ENCODE data around the gene RAP1B. TPM values are rescaled to one million over a fixed set of nuclear protein-coding genes. Genes with fewer than 3 reads are reported as not detected.

Gene RAP1B
- total RNA-seq, 2 donors from 2014 or later: 105 to 145 TPM

DNA sequence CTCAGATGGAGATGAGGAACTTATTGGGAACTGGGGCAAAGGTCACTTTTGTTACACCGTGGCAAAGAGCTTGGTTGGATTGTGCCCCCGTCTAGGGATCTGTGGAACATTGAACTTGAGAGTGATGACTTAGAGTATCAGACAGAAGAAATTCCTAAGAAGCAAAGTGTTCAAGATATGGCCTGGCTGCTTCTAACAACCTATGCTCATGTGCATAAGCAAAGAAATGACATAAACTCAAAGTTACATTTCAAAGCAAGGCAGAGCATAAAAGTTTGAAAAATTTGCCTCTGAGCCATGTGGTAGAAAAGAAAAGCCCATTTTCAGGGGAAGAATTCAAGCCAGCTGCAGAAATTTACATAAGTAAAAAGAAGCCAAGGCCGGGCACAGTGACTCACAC lies 21.5 kb upstream of the RAP1B start:
- H3K27me3 ChIP-seq (replicated peaks; ENCODE audit: insufficient read depth): no peaks in the 10 kb centered on the region
- no peaks in the 10 kb centered on the region for H3K36me3 ChIP-seq
- no peak overlapping the region for H3K27ac ChIP-seq
- no peak overlapping the region for H3K4me3 ChIP-seq
- DNase-seq (ENCODE audit: low spot score): no peak
- no peaks in the 10 kb centered on the region for H3K4me1 ChIP-seq (replicated peaks)
- TF ChIP-seq POLR2AphosphoS5 (IDR thresholded peaks at IDR 0.05) (no peak), POLR2A (IDR thresholded peaks at IDR 0.05) (no peak)
- TF ChIP-seq, protein P1, sequence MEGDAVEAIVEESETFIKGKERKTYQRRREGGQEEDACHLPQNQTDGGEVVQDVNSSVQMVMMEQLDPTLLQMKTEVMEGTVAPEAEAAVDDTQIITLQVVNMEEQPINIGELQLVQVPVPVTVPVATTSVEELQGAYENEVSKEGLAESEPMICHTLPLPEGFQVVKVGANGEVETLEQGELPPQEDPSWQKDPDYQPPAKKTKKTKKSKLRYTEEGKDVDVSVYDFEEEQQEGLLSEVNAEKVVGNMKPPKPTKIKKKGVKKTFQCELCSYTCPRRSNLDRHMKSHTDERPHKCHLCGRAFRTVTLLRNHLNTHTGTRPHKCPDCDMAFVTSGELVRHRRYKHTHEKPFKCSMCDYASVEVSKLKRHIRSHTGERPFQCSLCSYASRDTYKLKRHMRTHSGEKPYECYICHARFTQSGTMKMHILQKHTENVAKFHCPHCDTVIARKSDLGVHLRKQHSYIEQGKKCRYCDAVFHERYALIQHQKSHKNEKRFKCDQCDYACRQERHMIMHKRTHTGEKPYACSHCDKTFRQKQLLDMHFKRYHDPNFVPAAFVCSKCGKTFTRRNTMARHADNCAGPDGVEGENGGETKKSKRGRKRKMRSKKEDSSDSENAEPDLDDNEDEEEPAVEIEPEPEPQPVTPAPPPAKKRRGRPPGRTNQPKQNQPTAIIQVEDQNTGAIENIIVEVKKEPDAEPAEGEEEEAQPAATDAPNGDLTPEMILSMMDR (IDR thresholded peaks at IDR 0.05): no peak
- intact Hi-C loops (cut with DNase I): no loop called here
- 90% methylated on average over 3 of the region's 3 CpGs for WGBS
- H3K9me3 ChIP-seq: no peaks in the 10 kb centered on the region

GRCh38 chr12:68591734-68592418 lies 18.8 kb upstream of the RAP1B start:
- no peaks in the 10 kb centered on the region for H3K27me3 ChIP-seq (replicated peaks; ENCODE audit: insufficient read depth)
- 63% methylated on average over 6 of the region's 6 CpGs for WGBS
- H3K36me3 ChIP-seq: no peaks in the 10 kb centered on the region
- H3K4me3 ChIP-seq: no peak overlapping the region
- H3K27ac ChIP-seq: no peak overlapping the region
- intact Hi-C loops (cut with DNase I): no loop called here
- no peaks in the 10 kb centered on the region for H3K4me1 ChIP-seq (replicated peaks)
- DNase-seq (ENCODE audit: low spot score): no peak
- TF ChIP-seq POLR2AphosphoS5 (IDR thresholded peaks at IDR 0.05) (no peak), POLR2A (IDR thresholded peaks at IDR 0.05) (no peak)
- TF ChIP-seq, protein P1 (IDR thresholded peaks at IDR 0.05): no peak
- no peaks in the 10 kb centered on the region for H3K9me3 ChIP-seq

- intact Hi-C loops (cut with DNase I): no loop called here
- 96% methylated on average over 4 of the region's 4 CpGs for WGBS
- no peak for DNase-seq (ENCODE audit: low spot score)
- TF ChIP-seq, protein P1 (IDR thresholded peaks at IDR 0.05): no peak
- no peak for TF ChIP-seq POLR2A (IDR thresholded peaks at IDR 0.05)
- no peaks in the 10 kb centered on the region for H3K9me3 ChIP-seq
- no peaks in the 10 kb centered on the region for H3K4me1 ChIP-seq (replicated peaks)
- no peaks in the 10 kb centered on the region for H3K36me3 ChIP-seq
- H3K27ac ChIP-seq: no peak overlapping the region
- no peak overlapping the region for H3K4me3 ChIP-seq
- no peaks in the 10 kb centered on the region for H3K27me3 ChIP-seq (replicated peaks; ENCODE audit: insufficient read depth)
These were observed 15.5 kb upstream of the RAP1B start for GRCh38 chr12:68595241-68595640.

- no peak overlapping the region for H3K27ac ChIP-seq
- no peak for DNase-seq (ENCODE audit: low spot score)
- no peak overlapping the region for H3K4me3 ChIP-seq
- H3K27me3 ChIP-seq (replicated peaks; ENCODE audit: insufficient read depth): no peaks in the 10 kb centered on the region
- 41% methylated on average over 1 of the region's 1 CpG for WGBS
- no peaks in the 10 kb centered on the region for H3K4me1 ChIP-seq (replicated peaks)
- no peaks in the 10 kb centered on the region for H3K9me3 ChIP-seq
- no peaks in the 10 kb centered on the region for H3K36me3 ChIP-seq
- intact Hi-C loops (cut with DNase I): no loop called here
- TF ChIP-seq POLR2AphosphoS5 (IDR thresholded peaks at IDR 0.05): no peak
- TF ChIP-seq POLR2A (IDR thresholded peaks at IDR 0.05): no peak
- TF ChIP-seq, protein P1 (IDR thresholded peaks at IDR 0.05): no peak
These were observed 8.9 kb upstream of the RAP1B start for GRCh38 chr12:68601767-68602166.

DNA sequence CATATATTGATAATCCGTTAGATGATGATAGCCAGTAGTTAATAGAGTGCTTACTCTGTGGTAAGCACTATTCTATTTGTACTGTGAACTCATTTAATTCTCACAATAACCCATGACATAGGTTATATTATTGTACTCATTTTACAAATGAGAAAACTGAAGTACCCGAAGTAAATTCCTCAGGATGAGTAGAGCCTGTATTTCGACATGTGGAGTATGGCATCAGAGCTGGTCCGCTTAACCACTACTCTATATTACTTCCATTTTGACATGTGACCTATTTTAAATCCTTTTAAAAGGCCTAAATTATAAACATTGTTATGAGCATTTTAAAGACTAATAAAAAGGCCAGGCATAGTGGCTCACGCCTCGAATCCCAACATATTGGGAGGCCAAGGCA lies 8.0 kb upstream of the RAP1B start:
- Histone ChIP-seq H3K27ac (no peak overlapping the region), H3K4me1 (replicated peaks) (no peaks in the 10 kb centered on the region), H3K4me3 (no peak overlapping the region), H3K9me3 (no peaks in the 10 kb centered on the region), H3K27me3 (replicated peaks; ENCODE audit: insufficient read depth) (no peaks in the 10 kb centered on the region), H3K36me3 (no peaks in the 10 kb centered on the region)
- TF ChIP-seq POLR2A (IDR thresholded peaks at IDR 0.05) (no peak), POLR2AphosphoS5 (IDR thresholded peaks at IDR 0.05) (no peak)
- TF ChIP-seq, protein P1 (IDR thresholded peaks at IDR 0.05): no peak
- DNase-seq (ENCODE audit: low spot score): no peak
- intact Hi-C loops (cut with DNase I): no loop called here
- WGBS: 84% methylated on average over 6 of the region's 6 CpGs

All from prostate gland (tissue), 2 donors.